ENCODE results near the gene HNRNPH3.

HNRNPH3 gene

GRCh38 chr10:68366600-68366999 is 34.7 kb downstream of the HNRNPH3 start:
- H3K4me1 ChIP-seq (ENCODE audit: insufficient read depth, low read length, severe bottlenecking), result peaks cover 6% of the 10 kb centered on the region
- H3K9me2 ChIP-seq (ENCODE audit: low read depth, low read length), result no peaks in the 10 kb centered on the region
- H3K79me2 ChIP-seq (ENCODE audit: insufficient read depth, low read length), result no peaks in the 10 kb centered on the region
- TF ChIP-seq CTCF (IDR thresholded peaks at IDR 0.05; ENCODE audit: low read length), result no peak
- TF ChIP-seq EZH2 (IDR thresholded peaks at IDR 0.05; ENCODE audit: borderline replicate concordance, low read length), result no peak
- peaks cover under 1% of the 10 kb centered on the region for H3K9me3 ChIP-seq (ENCODE audit: low read length)
- H3K9ac ChIP-seq (ENCODE audit: low read length), result no peak overlapping the region
- H2AFZ ChIP-seq (ENCODE audit: low read length), result no peak overlapping the region
- H3K27ac ChIP-seq (ENCODE audit: low read depth, low read length, poor library complexity, severe bottlenecking), result no peak overlapping the region
- H3K4me3 ChIP-seq (ENCODE audit: low read depth, low read length, poor library complexity, severe bottlenecking), result no peak overlapping the region
- peaks cover 4% of the 10 kb centered on the region for H3K36me3 ChIP-seq (ENCODE audit: insufficient read depth, low read length)
- H3K4me2 ChIP-seq (ENCODE audit: low read length), result no peak overlapping the region
- no peaks in the 10 kb centered on the region for H3F3A ChIP-seq (ENCODE audit: insufficient read depth, low read length)
- H4K20me1 ChIP-seq (ENCODE audit: insufficient read depth, low read length), result no peaks in the 10 kb centered on the region
- H3K27me3 ChIP-seq (ENCODE audit: insufficient read depth, low read length), result no peaks in the 10 kb centered on the region

- Histone ChIP-seq H3K4me1 (ENCODE audit: insufficient read depth, low read length, severe bottlenecking) (peaks cover 6% of the 10 kb centered on the region), H3K9me2 (ENCODE audit: low read depth, low read length) (no peaks in the 10 kb centered on the region), H4K20me1 (ENCODE audit: insufficient read depth, low read length) (no peaks in the 10 kb centered on the region), H3K4me2 (ENCODE audit: low read length) (no peak overlapping the region), H2AFZ (ENCODE audit: low read length) (no peak overlapping the region), H3K27me3 (ENCODE audit: insufficient read depth, low read length) (no peaks in the 10 kb centered on the region), H3K4me3 (ENCODE audit: low read depth, low read length, poor library complexity, severe bottlenecking) (no peak overlapping the region), H3F3A (ENCODE audit: insufficient read depth, low read length) (no peaks in the 10 kb centered on the region), H3K9me3 (ENCODE audit: low read length) (peaks cover 6% of the 10 kb centered on the region), H3K36me3 (ENCODE audit: insufficient read depth, low read length) (peaks cover 9% of the 10 kb centered on the region), H3K9ac (ENCODE audit: low read length) (no peak overlapping the region), H3K27ac (ENCODE audit: low read depth, low read length, poor library complexity, severe bottlenecking) (no peak overlapping the region), H3K79me2 (ENCODE audit: insufficient read depth, low read length) (no peaks in the 10 kb centered on the region)
- TF ChIP-seq CTCF (IDR thresholded peaks at IDR 0.05; ENCODE audit: low read length) (no peak), EZH2 (IDR thresholded peaks at IDR 0.05; ENCODE audit: borderline replicate concordance, low read length) (no peak)
These were observed 35.3 kb downstream of the HNRNPH3 start for GRCh38 chr10:68367121-68367520.

GRCh38 chr10:68371604-68372003 is 39.7 kb downstream of the HNRNPH3 start:
- Histone ChIP-seq H3K79me2 (ENCODE audit: insufficient read depth, low read length) (no peaks in the 10 kb centered on the region), H3F3A (ENCODE audit: insufficient read depth, low read length) (no peaks in the 10 kb centered on the region), H3K4me3 (ENCODE audit: low read depth, low read length, poor library complexity, severe bottlenecking) (no peak overlapping the region), H3K27ac (ENCODE audit: low read depth, low read length, poor library complexity, severe bottlenecking) (no peak overlapping the region), H3K36me3 (ENCODE audit: insufficient read depth, low read length) (peaks cover 41% of the 10 kb centered on the region), H4K20me1 (ENCODE audit: insufficient read depth, low read length) (no peaks in the 10 kb centered on the region), H3K9me2 (ENCODE audit: low read depth, low read length) (no peaks in the 10 kb centered on the region), H3K27me3 (ENCODE audit: insufficient read depth, low read length) (no peaks in the 10 kb centered on the region), H3K4me2 (ENCODE audit: low read length) (no peak overlapping the region), H2AFZ (ENCODE audit: low read length) (no peak overlapping the region), H3K9me3 (ENCODE audit: low read length) (peaks cover 13% of the 10 kb centered on the region), H3K4me1 (ENCODE audit: insufficient read depth, low read length, severe bottlenecking) (no peaks in the 10 kb centered on the region), H3K9ac (ENCODE audit: low read length) (no peak overlapping the region)
- TF ChIP-seq EZH2 (IDR thresholded peaks at IDR 0.05; ENCODE audit: borderline replicate concordance, low read length) (no peak), CTCF (IDR thresholded peaks at IDR 0.05; ENCODE audit: low read length) (no peak)
